Eye (tissue), 1 donor: ENCODE data around the gene DHX58.

Source experiments
- DNase-seq: peaks from one replicate; pipeline ENCODE4 v3.0.0-alpha.2; 2015

DHX58 gene

DNA sequence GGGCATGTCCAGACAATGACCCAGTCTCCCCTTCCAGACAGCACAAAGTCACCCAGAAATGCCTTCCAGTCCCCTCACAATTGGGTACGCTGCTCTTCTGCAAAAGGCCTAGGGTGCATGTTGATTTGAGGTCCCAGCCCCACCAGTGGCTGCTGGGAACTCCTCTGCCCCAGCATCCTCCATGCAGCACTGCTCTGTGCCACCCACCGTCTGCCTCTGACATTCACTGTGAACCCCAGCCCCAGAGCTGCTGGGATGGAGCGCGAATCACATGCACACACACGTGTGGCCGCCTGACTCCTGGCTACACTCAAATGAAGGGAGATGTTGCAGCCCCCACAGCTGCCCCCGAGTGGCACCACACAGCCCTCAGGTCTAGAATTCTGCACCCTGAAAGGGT is 60.9 kb downstream of the DHX58 start:
- DNase-seq = no peak
